Hematopoietic multipotent progenitor cell (in vitro differentiated cells): Measurements from ENCODE around the gene FOXJ3. TPM values are rescaled to one million over a fixed set of nuclear protein-coding genes. Genes with fewer than 3 reads are reported as not detected.

Source experiments
- DNase-seq, 3 donors: peaks; one replicate each; pipeline ENCODE4 v3.0.0-alpha.2; 2011 to 2015; ENCODE audit warnings: low read depth in 2 of 3, low spot score in 2 of 3
- total RNA-seq: library from RNA; depleted of rRNA; stranded (reverse); fragments of >200 nt; gene quantifications from one replicate; pipeline ENCODE4 v1.2.3, GENCODE V29; 2012

FOXJ3 gene
- total RNA-seq, 1 donor: 44.2 TPM

- no peak for DNase-seq
Measured at GRCh38 chr1:42313970-42314369, 21.1 kb downstream of the FOXJ3 start.

GRCh38 chr1:42312576-42313212 lies 22.3 kb downstream of the FOXJ3 start:
- DNase-seq: no peak

GRCh38 chr1:42311897-42312296 lies 23.1 kb downstream of the FOXJ3 start:
- DNase-seq: no peak

- no peak for DNase-seq
Measured at GRCh38 chr1:42311138-42311537, 23.9 kb downstream of the FOXJ3 start.

GRCh38 chr1:42306977-42307376 lies 28.1 kb downstream of the FOXJ3 start:
- no peak for DNase-seq

- no peak for DNase-seq
Measured at GRCh38 chr1:42305639-42306038, 29.4 kb downstream of the FOXJ3 start.

- DNase-seq: no peak
Measured at GRCh38 chr1:42302034-42302433, 33.0 kb downstream of the FOXJ3 start.

GRCh38 chr1:42298520-42298919 lies 36.5 kb downstream of the FOXJ3 start:
- no peak for DNase-seq

- no peak for DNase-seq
Measured at GRCh38 chr1:42295816-42296215, 39.2 kb downstream of the FOXJ3 start.

- no peak for DNase-seq
Measured at GRCh38 chr1:42290130-42290529, 44.9 kb downstream of the FOXJ3 start.

- no peak for DNase-seq
Measured at GRCh38 chr1:42288311-42288985, 46.6 kb downstream of the FOXJ3 start.

- no peak for DNase-seq
Measured at GRCh38 chr1:42282867-42283583, 52.0 kb downstream of the FOXJ3 start.

- DNase-seq: no peak
Measured at GRCh38 chr1:42282024-42282579, 52.9 kb downstream of the FOXJ3 start.

GRCh38 chr1:42280821-42281220 lies 54.2 kb downstream of the FOXJ3 start:
- no peak for DNase-seq

GRCh38 chr1:42279055-42279454 lies 56.0 kb downstream of the FOXJ3 start:
- DNase-seq: no peak

GRCh38 chr1:42272920-42273319 lies 62.1 kb downstream of the FOXJ3 start:
- no peak for DNase-seq

GRCh38 chr1:42267904-42268303 lies 67.1 kb downstream of the FOXJ3 start:
- DNase-seq: no peak

GRCh38 chr1:42266253-42267135 lies 68.5 kb downstream of the FOXJ3 start:
- no peak for DNase-seq

GRCh38 chr1:42264511-42265190 lies 70.4 kb downstream of the FOXJ3 start:
- peak in 1 of 3 donors; percentile 27 for DNase-seq

- DNase-seq: no peak
Measured at GRCh38 chr1:42263019-42263418, 72.0 kb downstream of the FOXJ3 start.
